Activated T-helper 17 cell treated with anti-CD3 and anti-CD28 coated beads, Interleukin-2, amount 50 U/mL, for 72 hours (primary cell): ENCODE results near the gene TP63. TPM values are rescaled to one million over a fixed set of nuclear protein-coding genes. Genes with fewer than 3 reads are reported as not detected.

Experiments
- ATAC-seq: fragments of 150-1000 bp; cut with Tn5 transposase; replicated peaks from 2 replicates; pipeline ENCODE4 v1.10.0; 2021; ENCODE audit warnings: mild to moderate bottlenecking, moderate library complexity
- H3K27ac Mint-ChIP-seq: one replicate; pipeline ENCODE4 v1.8.0; 2022; ENCODE audit warnings: mixed read lengths
- H3K27me3 Mint-ChIP-seq: one replicate; pipeline ENCODE4 v1.8.0; 2022; ENCODE audit warnings: mixed read lengths
- H3K36me3 Mint-ChIP-seq: one replicate; pipeline ENCODE4 v1.8.0; 2022; ENCODE audit warnings: low read depth, mild to moderate bottlenecking, mixed read lengths
- H3K4me1 Mint-ChIP-seq: one replicate; pipeline ENCODE4 v1.8.0; 2022; ENCODE audit warnings: mixed read lengths
- H3K4me3 Mint-ChIP-seq: one replicate; pipeline ENCODE4 v1.8.0; 2022; ENCODE audit warnings: mild to moderate bottlenecking, mixed read lengths
- H3K9me3 Mint-ChIP-seq: one replicate; pipeline ENCODE4 v1.8.0; 2022; ENCODE audit warnings: mixed read lengths
- total RNA-seq, 2 donors: library from RNA; stranded (reverse); gene quantifications; one replicate each; pipeline ENCODE4 v1.2.3, GENCODE V29; 2022

TP63 gene
- total RNA-seq, 2 donors from 2014 or later, result 0.76 to 0.98 TPM

DNA sequence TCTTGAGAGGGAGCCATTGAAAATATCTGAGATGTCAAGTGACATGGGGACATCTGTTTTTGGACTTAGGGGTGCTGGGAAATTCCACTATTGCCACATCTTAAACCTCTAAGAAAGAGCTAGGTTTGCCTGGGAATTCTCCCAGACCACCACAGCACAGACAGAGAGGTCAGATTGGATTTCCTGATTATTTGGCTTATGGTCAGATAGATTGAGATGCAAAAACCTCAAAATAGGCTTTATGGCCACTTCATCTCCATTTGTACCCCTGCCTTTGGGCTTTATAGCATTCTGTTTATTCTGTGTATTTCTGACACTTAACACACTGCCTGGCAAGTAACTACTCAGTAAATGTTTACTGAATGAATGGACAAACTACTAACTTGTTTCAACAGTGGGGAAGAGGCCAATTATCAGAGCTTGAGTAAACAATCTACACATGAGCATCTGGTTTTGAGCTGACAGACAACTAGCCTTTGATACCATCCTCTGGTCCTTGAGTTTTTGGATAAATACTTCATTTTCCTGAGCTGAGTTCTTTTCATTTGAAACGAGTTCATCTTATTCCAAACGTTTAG lies 81.8 kb downstream of the TP63 start:
- ATAC-seq, result no peak
- Mint-ChIP-seq H3K4me3 (no peak overlapping the region), H3K27ac (no peak overlapping the region), H3K9me3 (no peaks in the 10 kb centered on the region), H3K36me3 (no peaks in the 10 kb centered on the region), H3K4me1 (peaks cover 6% of the 10 kb centered on the region), H3K27me3 (no peaks in the 10 kb centered on the region)

DNA sequence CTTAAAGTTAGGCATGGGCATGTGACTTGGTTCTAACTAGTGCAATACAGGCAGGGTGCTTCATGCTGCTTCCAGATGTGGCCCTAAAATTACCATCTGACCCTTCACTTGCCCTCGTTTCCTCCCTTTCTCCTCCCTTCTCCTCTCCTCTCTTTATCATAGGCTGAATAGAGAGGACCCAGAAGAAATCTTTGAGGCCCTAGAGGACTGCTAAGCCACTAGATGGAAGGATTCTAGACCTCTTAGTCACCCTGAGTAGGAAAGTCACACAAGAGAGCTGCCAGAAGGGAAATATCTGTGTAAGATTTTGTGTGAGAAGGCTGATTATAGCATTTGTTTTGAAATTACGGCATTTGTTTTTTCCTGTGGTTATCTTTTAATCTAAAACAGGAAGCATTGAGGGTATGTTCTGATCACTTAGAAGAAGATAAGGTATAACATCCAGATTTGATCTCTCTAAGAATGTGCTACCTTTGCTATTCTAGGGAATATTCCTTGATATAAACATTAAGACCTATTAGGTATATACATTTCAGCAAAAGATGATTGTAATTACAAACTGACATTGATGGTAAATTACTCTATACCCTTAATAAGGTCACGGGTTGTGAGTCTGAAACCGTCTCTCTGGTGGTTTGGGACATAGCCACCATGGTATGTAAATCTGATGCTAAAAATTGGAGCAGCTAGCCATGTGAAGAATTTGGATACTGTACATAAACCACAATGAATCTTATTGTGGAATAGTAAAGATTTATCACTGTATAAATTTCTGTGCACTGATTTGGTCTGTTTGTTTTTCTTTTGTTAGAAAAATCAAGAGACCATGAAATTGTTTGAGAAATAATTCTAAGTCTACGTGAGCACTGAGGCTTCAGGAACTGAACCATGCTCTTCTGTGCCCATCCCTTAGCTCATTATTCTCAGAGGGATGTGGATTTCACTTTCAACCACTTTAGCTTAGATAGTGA lies 84.1 kb downstream of the TP63 start:
- Mint-ChIP-seq H3K9me3 (no peaks in the 10 kb centered on the region), H3K36me3 (no peaks in the 10 kb centered on the region), H3K4me3 (no peak overlapping the region), H3K27me3 (no peaks in the 10 kb centered on the region), H3K27ac (no peak overlapping the region), H3K4me1 (peaks cover 6% of the 10 kb centered on the region)
- ATAC-seq, result peak; percentile 58

DNA sequence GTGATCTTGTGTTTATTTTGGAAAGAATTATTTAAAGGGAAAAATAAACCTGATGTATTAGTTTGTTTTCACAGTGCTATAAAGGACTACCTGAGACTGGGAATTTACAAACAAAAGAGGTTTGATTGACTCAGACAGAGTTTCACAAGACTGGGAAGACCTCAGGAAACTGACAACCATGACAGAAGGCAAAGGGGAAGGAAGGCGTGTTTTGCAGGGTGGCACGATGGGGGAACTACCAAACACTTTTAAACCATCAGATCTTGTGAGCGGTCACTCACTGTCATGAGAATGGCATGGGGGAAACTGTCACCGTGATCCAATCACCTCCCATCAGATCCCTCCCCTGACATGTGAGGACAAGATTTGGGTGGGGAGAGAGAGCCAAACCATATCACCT lies 87.0 kb downstream of the TP63 start:
- Mint-ChIP-seq H3K4me1 (peaks cover 6% of the 10 kb centered on the region), H3K27ac (no peak overlapping the region), H3K36me3 (no peaks in the 10 kb centered on the region), H3K4me3 (no peak overlapping the region), H3K27me3 (no peaks in the 10 kb centered on the region), H3K9me3 (no peaks in the 10 kb centered on the region)
- no peak for ATAC-seq

DNA sequence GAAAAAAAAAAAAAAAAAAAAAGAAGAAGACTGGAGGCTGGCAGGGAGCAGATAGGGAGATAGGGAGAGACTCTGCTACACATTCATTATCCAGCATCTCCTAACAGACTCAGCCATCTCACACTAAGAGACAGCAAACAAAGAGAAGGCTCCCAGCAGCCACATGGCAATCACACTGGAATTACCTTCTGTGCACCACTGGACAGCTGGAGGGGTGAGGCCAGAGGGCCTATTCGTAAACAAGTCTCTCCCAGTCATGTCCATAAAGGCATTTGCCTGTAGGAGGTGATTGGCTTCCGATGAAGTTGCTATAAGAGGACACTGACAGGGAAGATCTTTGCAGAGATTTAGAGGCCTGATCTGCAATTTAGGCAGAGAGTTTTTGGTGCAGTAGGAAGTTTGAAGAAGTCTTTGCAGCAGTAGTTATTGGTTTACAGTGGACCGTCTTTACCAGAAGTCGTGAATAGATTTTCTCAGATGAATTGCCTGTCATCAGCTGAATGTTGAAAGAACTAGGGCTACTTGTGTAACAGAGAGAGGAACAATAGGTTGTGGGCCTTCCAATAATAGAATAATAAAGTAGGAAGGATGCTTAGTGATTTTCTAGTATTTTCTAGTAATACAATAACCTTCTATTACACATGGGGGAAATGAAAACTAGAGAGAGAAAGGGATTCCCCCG lies 89.7 kb downstream of the TP63 start:
- no peaks in the 10 kb centered on the region for H3K9me3 Mint-ChIP-seq
- no peak for ATAC-seq
- H3K27ac Mint-ChIP-seq, result no peak overlapping the region
- no peaks in the 10 kb centered on the region for H3K27me3 Mint-ChIP-seq
- H3K4me1 Mint-ChIP-seq, result no peaks in the 10 kb centered on the region
- H3K36me3 Mint-ChIP-seq, result no peaks in the 10 kb centered on the region
- no peak overlapping the region for H3K4me3 Mint-ChIP-seq

DNA sequence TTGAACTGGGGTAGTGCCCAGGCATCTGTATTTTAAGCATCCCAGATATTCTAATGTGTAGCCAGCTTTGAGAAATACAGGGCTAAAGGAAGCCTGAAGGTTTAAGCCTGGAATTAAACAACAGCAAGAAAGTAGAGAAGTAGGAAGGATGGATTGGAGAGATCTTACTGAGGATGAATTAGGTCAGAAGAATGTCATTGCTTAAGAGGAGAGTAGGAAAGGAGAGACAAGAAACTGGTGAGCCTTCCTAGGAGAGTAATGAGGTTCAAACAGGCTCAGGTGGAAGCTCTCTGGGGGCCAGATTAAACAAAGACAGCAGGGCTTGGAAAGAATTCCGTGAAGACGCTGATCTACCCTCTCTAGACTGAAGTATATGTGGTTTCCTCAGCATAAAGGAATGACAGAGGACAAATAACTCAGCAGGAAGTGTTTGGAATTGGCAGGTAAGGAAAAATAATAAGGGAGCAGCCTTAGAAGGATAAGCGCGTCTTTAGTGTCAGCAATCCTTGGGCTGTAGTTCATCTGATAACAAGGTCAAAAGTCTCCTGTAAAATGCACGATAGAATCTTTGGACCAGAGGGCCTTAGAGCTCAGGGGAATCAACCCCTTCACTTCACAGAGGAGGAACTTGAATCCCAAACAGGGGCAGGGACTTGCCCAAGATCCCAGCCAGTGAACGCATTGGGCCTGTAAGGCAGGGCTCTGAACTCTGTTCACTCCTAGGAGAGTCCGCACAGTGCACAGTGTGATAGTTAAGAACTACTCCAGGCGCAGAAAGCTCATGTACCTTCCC lies 90.9 kb downstream of the TP63 start:
- H3K4me1 Mint-ChIP-seq, result no peaks in the 10 kb centered on the region
- no peaks in the 10 kb centered on the region for H3K9me3 Mint-ChIP-seq
- ATAC-seq, result no peak
- H3K27me3 Mint-ChIP-seq, result no peaks in the 10 kb centered on the region
- H3K36me3 Mint-ChIP-seq, result no peaks in the 10 kb centered on the region
- no peak overlapping the region for H3K4me3 Mint-ChIP-seq
- no peak overlapping the region for H3K27ac Mint-ChIP-seq

DNA sequence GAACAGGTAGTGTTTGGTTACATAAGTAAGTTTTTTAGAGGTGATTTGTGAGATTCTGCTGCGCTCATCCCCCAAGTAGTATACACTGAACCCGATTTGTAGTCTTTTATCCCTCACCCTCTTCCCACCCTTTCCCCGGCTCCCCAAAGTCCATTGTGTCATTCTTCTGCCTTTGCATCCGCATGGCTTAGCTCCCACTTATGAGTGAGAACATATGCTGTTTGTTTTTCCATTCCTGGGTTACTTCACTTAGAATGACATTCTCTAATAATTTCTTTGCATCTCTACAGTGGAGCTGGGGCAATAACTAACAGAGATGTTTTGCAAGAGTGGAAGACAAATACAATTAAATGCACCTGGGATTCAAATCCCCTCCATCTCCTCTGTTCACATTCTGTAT lies 93.2 kb downstream of the TP63 start:
- H3K9me3 Mint-ChIP-seq, result no peaks in the 10 kb centered on the region
- no peaks in the 10 kb centered on the region for H3K36me3 Mint-ChIP-seq
- no peak for ATAC-seq
- no peak overlapping the region for H3K4me3 Mint-ChIP-seq
- no peaks in the 10 kb centered on the region for H3K4me1 Mint-ChIP-seq
- no peak overlapping the region for H3K27ac Mint-ChIP-seq
- peaks cover 4% of the 10 kb centered on the region for H3K27me3 Mint-ChIP-seq

DNA sequence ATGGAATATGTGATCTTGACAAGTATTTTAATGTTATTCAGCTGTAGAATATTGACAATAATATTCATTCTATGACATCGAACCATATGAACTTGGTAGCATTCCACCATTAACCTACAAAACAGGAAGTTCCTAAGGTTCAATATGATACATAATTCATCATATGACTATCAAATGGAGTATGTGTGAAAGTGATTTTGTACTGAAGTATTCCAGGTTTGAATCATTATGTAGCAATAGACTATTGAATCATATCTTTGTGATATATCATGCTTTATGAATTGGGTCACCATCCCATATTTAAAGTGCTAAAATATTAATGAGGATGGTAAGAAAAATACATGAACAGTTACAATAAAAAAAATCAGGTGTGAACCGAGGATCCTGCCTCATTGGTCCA lies 95.1 kb downstream of the TP63 start:
- no peaks in the 10 kb centered on the region for H3K4me1 Mint-ChIP-seq
- peaks cover 7% of the 10 kb centered on the region for H3K27me3 Mint-ChIP-seq
- peak; percentile 18 for ATAC-seq

DNA sequence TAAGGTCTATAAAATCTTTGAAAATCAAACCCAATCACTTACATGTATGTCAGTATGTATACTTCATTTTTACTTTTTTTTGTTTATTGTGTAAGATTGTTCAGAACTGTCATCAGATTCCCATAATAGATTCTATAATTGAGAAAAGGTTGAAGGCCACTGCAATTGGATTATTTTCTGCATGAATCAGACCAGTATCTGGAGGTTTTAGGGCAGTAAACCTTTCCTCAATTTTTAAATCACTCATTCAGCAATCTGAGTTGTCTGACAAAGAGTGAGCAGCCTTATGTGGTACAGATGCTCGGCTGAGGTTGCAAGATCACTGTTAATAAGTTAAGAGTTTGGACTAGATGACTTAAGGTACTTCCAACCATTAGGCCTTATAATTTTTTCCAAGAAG lies 96.0 kb downstream of the TP63 start:
- no peaks in the 10 kb centered on the region for H3K36me3 Mint-ChIP-seq
- no peaks in the 10 kb centered on the region for H3K9me3 Mint-ChIP-seq
- H3K27me3 Mint-ChIP-seq, result peaks cover 7% of the 10 kb centered on the region
- no peak overlapping the region for H3K27ac Mint-ChIP-seq
- H3K4me1 Mint-ChIP-seq, result no peaks in the 10 kb centered on the region
- H3K4me3 Mint-ChIP-seq, result no peak overlapping the region
- no peak for ATAC-seq

More for the DNA sequence above, 95.1 kb downstream of the TP63 start:
- Mint-ChIP-seq H3K4me3 (no peak overlapping the region), H3K9me3 (no peaks in the 10 kb centered on the region), H3K36me3 (no peaks in the 10 kb centered on the region), H3K27ac (no peak overlapping the region)

DNA sequence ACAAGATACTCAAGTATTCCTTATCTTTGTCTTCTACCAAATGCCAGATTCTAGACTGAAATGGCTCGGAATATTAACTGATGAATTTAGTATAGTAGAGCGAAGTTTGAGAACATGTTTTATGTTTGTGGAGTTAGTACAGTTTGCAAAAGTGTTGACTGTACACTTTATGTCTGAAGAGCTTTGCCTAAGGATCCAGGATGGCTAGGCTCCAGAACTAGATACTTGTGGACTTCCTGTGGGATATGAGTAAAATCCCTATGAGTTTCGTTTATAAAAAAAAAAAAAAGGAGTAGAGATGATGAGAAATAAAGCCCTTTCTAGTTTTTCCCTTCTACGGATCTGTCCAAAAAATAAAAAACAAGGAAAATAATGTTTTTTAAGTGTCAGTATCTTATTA lies 96.7 kb downstream of the TP63 start:
- Mint-ChIP-seq H3K9me3 (no peaks in the 10 kb centered on the region), H3K36me3 (no peaks in the 10 kb centered on the region), H3K27me3 (peaks cover 7% of the 10 kb centered on the region), H3K27ac (no peak overlapping the region), H3K4me3 (no peak overlapping the region), H3K4me1 (no peaks in the 10 kb centered on the region)
- ATAC-seq, result no peak

DNA sequence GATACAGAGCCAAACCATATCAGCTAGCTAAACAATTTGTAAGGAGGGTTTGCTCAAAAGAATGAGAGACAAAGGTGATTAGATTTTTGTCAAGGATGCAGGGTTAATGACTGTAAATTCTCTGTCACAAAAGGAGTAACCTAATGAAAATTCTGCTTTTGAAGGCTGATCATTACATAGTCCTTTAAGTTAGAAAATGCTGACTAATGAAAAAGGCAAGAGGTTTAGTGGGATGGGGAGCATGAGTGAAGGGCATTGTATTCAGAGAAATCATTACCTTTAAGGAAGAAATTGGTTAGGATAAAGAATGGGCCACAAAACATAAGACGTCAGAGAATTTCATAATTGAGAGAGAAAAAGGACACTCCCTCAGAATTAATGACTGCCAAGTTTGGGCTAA lies 97.7 kb downstream of the TP63 start:
- Mint-ChIP-seq H3K36me3 (no peaks in the 10 kb centered on the region), H3K4me3 (no peak overlapping the region), H3K4me1 (no peaks in the 10 kb centered on the region), H3K9me3 (no peaks in the 10 kb centered on the region), H3K27me3 (peaks cover 7% of the 10 kb centered on the region), H3K27ac (no peak overlapping the region)
- no peak for ATAC-seq

DNA sequence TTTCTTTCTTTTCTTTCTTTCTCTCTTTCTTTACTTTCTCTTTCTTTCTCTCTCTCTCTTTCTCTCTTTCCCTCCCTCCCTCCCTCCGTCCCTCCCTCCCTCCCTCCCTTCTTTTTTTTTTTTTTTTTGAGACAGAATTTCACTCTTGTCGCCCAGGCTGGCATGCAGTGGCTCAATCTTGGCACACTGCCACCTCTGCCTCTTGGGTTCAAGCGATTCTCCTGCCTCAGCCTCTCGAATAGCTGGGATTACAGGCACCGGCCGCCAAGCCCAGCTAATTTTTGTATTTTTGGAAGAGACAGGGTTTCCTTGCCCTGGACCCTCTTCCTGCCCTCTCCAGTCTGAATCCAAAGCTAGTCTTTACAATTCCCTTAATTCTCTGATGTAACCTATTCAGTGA lies 102.9 kb downstream of the TP63 start:
- Mint-ChIP-seq H3K36me3 (no peaks in the 10 kb centered on the region), H3K4me1 (no peaks in the 10 kb centered on the region), H3K27me3 (peaks cover 8% of the 10 kb centered on the region), H3K9me3 (peaks cover 4% of the 10 kb centered on the region), H3K27ac (no peak overlapping the region), H3K4me3 (no peak overlapping the region)
- ATAC-seq, result no peak

DNA sequence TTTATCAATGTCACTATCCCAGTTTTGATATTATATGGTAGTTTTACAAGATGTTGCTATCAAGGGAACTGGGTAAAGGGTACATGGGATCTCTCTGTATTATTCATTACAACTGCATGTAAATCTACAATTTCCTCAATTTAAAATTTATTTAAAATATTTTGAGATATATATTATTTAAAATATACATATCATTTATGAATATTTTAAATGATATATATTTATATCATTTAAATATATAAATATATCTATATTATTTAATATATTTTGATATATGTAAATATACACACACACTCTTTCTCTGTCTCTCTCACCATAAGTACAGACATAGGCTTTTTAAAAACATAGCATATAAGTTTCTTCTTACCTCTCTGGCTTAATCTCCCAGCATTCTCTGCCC lies 104.7 kb downstream of the TP63 start:
- no peak overlapping the region for H3K27ac Mint-ChIP-seq
- peaks cover 6% of the 10 kb centered on the region for H3K27me3 Mint-ChIP-seq
- no peak overlapping the region for H3K4me3 Mint-ChIP-seq
- ATAC-seq, result no peak
- no peaks in the 10 kb centered on the region for H3K36me3 Mint-ChIP-seq
- H3K4me1 Mint-ChIP-seq, result no peaks in the 10 kb centered on the region
- peaks cover 4% of the 10 kb centered on the region for H3K9me3 Mint-ChIP-seq

DNA sequence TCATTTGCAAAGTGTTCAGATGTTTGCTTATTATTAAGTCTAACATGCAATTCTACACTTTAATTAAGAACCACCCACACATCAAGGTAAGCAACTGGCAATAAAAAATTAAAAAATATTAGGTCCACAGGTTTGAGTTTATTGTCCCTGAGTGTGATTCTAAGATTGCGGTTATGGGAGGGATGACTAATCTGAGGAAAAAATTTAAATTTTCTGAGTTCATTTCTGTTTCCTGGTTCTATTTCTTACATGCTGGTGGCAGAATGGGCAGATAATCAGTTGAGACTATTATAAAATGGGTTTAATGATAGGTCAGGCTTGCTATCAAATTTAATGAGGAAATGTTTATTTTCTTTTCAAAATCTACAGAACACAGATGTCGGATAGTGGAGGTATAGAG lies 105.9 kb downstream of the TP63 start:
- H3K4me1 Mint-ChIP-seq, result no peaks in the 10 kb centered on the region
- H3K9me3 Mint-ChIP-seq, result peaks cover 4% of the 10 kb centered on the region
- no peak for ATAC-seq
- H3K36me3 Mint-ChIP-seq, result no peaks in the 10 kb centered on the region
- H3K4me3 Mint-ChIP-seq, result no peak overlapping the region
- H3K27me3 Mint-ChIP-seq, result peaks cover 6% of the 10 kb centered on the region
- no peak overlapping the region for H3K27ac Mint-ChIP-seq

DNA sequence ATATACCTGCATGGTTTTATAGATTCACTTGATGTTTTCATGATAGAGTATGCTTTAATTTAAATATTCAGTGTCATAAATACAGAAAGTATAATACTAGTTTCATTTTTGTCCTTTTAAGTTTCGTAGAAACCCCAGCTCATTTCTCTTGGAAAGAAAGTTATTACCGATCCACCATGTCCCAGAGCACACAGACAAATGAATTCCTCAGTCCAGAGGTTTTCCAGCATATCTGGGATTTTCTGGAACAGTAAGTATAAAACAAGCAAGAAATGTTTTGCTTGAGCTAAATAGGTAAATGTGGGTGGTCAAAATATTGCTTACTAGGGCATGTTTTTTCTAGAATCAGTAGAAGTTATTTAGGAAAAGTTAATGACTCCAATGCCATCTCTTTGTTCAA lies 106.4 kb downstream of the TP63 start:
- Mint-ChIP-seq H3K4me1 (no peaks in the 10 kb centered on the region), H3K9me3 (peaks cover 4% of the 10 kb centered on the region), H3K27ac (no peak overlapping the region), H3K27me3 (peaks cover 6% of the 10 kb centered on the region), H3K36me3 (no peaks in the 10 kb centered on the region), H3K4me3 (no peak overlapping the region)
- ATAC-seq, result no peak
